ENCODE results near the gene CCDC172. TPM values are rescaled to one million over a fixed set of nuclear protein-coding genes. Genes with fewer than 3 reads are reported as not detected.

Gene CCDC172, protein sequence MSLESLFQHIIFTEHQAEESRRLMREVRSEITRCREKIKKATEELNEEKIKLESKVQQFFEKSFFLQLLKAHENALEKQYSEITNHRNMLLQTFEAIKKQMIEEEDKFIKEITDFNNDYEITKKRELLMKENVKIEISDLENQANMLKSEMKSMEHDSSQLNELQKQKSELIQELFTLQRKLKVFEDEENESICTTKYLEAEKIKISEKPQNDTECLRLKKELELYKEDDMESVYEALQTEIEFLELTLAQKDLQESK
- total RNA-seq (2021; fragmentation: NEBNext Ultra II Directional; extraction: Animal tissue kit (Norgen Biotek cat#: 25700)): 1.7 and 3.6 TPM in 2 replicates
- 0.91 and 1.1 TPM in 2 replicates for polyA plus RNA-seq (2011; rRNA removed)
- 1.6 TPM for polyA plus RNA-seq (2011; cell fraction: cytosol; rRNA removed)
- 0.43 TPM for polyA plus RNA-seq (2011; cell fraction: nucleus; rRNA removed)
- polyA plus RNA-seq (2012, experiment 1 of 2): 0.87 to 1.7 TPM (median 1.3 TPM) in 4 replicates
- not detected for polyA plus RNA-seq (2012, experiment 2 of 2)
- 9.2 TPM for polyA plus RNA-seq (2013, experiment 1 of 2)
- polyA plus RNA-seq (2013, experiment 2 of 2): 5.1 TPM
- polyA minus RNA-seq (2011; rRNA and poly(A)+ RNA removed): 0.28 and 0.78 TPM in 2 replicates
- not detected for polyA minus RNA-seq (2011; cell fraction: cytosol; rRNA and poly(A)+ RNA removed)
- 1.9 TPM for polyA minus RNA-seq (2011; cell fraction: nucleus; rRNA and poly(A)+ RNA removed)
- long read RNA-seq, experiment 1, partial matches to known transcripts: 2 of 6 reads
- long read RNA-seq, experiment 1, other reads (novel, unspliced or antisense): 4 of 6 reads
- long read RNA-seq, experiment 2, partial matches to known transcripts: 0 of 5 reads
- long read RNA-seq, experiment 2, other reads (novel, unspliced or antisense): 5 of 5 reads

- DNase-seq (ENCODE audit: low read depth in 1 of 2, low spot score in 2 of 2) (peak in 1 of 2 experiments; percentile 54), FAIRE-seq (no peak)
- CTCF ChIA-PET (ENCODE audit: partially characterized antibody): no interaction called here
- Histone ChIP-seq H2BK5ac (ENCODE audit: low read depth, low read length) (peak within 1 kb of the TSS; percentile 88), H4K20me1 (replicated peaks in 1 of 2; ENCODE audit: control insufficient read depth in 1 of 2, insufficient read depth in 2 of 2, low read length in 2 of 2) (no peaks in the 10 kb centered on the region), H3K27me3 (replicated peaks in 1 of 4; ENCODE audit: control insufficient read depth in 3 of 4, extremely low read depth in 1 of 4, insufficient read depth in 3 of 4, low read length in 3 of 4) (no peaks in the 10 kb centered on the region), H3K14ac (ENCODE audit: insufficient read length) (no peak within 1 kb of the TSS), H2BK120ac (replicated peaks; ENCODE audit: low read depth, low read length) (peak within 1 kb of the TSS; percentile 33), H2BK20ac (ENCODE audit: low read length) (peak within 1 kb of the TSS; percentile 95), H4K5ac (ENCODE audit: insufficient read length, low read depth, low read length) (no peak within 1 kb of the TSS), H3K18ac (ENCODE audit: extremely low read depth, low read length) (peak within 1 kb of the TSS; percentile 94), H3K36me3 (ENCODE audit: control insufficient read depth in 2 of 4, insufficient read depth in 4 of 4, low read length in 3 of 4) (no peaks in the 10 kb centered on the region), H2BK15ac (ENCODE audit: low read length) (peak within 1 kb of the TSS; percentile 21; the same call in 1 of the 2 replicates), H3K23me2 (ENCODE audit: low read depth, low read length) (no peaks in the 10 kb centered on the region), H3K56ac (replicated peaks; ENCODE audit: insufficient read length, low read depth, low read length) (no peak within 1 kb of the TSS), H3K79me2 (ENCODE audit: control insufficient read depth in 1 of 2, insufficient read depth in 2 of 2, low read length in 2 of 2) (no peaks in the 10 kb centered on the region), H3K27ac (ENCODE audit: low read depth, low read length) (peak within 1 kb of the TSS; percentile 34; the same call in 1 of the 2 replicates), H3K4me3 (ENCODE audit: extremely low read depth in 1 of 4, insufficient read depth in 2 of 4, low read depth in 3 of 4, low read length in 4 of 4) (peak within 1 kb of the TSS in 1 of 4 experiments; percentile 31; a peak in 2 of 8 replicates), H3K79me1 (ENCODE audit: low read depth, low read length) (no peaks in the 10 kb centered on the region), H2AFZ (ENCODE audit: low read length) (peak within 1 kb of the TSS; percentile 97), H3K9ac (replicated peaks in 1 of 4; ENCODE audit: extremely low read depth in 1 of 4, low read depth in 3 of 4, low read length in 3 of 4) (no peak within 1 kb of the TSS), H3K4me2 (ENCODE audit: insufficient read depth in 1 of 2, low read depth in 2 of 2, low read length in 2 of 2) (peak within 1 kb of the TSS; percentile 55 to 60), H4K91ac (replicated peaks; ENCODE audit: insufficient read length, low read length) (peak within 1 kb of the TSS; percentile 67), H3K4me1 (replicated peaks in 1 of 4; ENCODE audit: control insufficient read depth in 3 of 4, insufficient read depth in 4 of 4, low read length in 3 of 4) (peaks cover 0 to 12% (median 10%) of the 10 kb centered on the region in 4 experiments), H3K4ac (replicated peaks; ENCODE audit: insufficient read length, low read depth, low read length) (no peak within 1 kb of the TSS), H3K9me3 (ENCODE audit: insufficient read depth in 2 of 2, low read depth in 1 of 2, low read length in 1 of 2) (no peaks in the 10 kb centered on the region), H2BK12ac (ENCODE audit: low read depth, low read length) (peak within 1 kb of the TSS; percentile 86), H4K8ac (ENCODE audit: extremely low read depth, insufficient read depth, low read length) (peak within 1 kb of the TSS; percentile 74; the same call in 1 of the 2 replicates), H3K23ac (ENCODE audit: insufficient read length) (no peak within 1 kb of the TSS), H2AK5ac (ENCODE audit: low read depth, low read length) (0 out of 2 replicates have a peak within 1 kb of the TSS, but pooled peaks have one; percentile 46)
- POLR2A ChIA-PET (ENCODE audit: partially characterized antibody): interaction anchor here (0.8 kb wide), 2 partner anchors 7 to 25 kb away, joined by 3 read pairs; no protein-coding TSS in a partner anchor
- WGBS, 2 experiments (ENCODE audit: extremely low coverage in 1 of 2, insufficient coverage in 1 of 2, insufficient read length in 1 of 2, insufficient replicate concordance in 2 of 2, low coverage in 1 of 2, low lambda C conversion rate in 2 of 2, missing lambda C conversion rate in 1 of 2): 82% methylated on average over 22 of the region's 22 CpGs; no CpG with 5 or more reads in 1 of the 2 experiments
- TF ChIP-seq RAD21 (IDR thresholded peaks at IDR 0.05 in 1 of 2, conservative IDR thresholded peaks at IDR 0.05 in 1 of 2; ENCODE audit: low read depth in 2 of 2, low read length in 2 of 2) (peak in 1 of 2 experiments; percentile 20; a peak in 1 of 4 replicates), TCF12 (IDR thresholded peaks at IDR 0.05; ENCODE audit: low read depth, low read length) (no peak), SIN3A (conservative IDR thresholded peaks at IDR 0.05 in 1 of 2, IDR thresholded peaks at IDR 0.05 in 1 of 2; ENCODE audit: low read depth in 1 of 2, low read length in 2 of 2) (no peak)
- TF ChIP-seq, protein P1, sequence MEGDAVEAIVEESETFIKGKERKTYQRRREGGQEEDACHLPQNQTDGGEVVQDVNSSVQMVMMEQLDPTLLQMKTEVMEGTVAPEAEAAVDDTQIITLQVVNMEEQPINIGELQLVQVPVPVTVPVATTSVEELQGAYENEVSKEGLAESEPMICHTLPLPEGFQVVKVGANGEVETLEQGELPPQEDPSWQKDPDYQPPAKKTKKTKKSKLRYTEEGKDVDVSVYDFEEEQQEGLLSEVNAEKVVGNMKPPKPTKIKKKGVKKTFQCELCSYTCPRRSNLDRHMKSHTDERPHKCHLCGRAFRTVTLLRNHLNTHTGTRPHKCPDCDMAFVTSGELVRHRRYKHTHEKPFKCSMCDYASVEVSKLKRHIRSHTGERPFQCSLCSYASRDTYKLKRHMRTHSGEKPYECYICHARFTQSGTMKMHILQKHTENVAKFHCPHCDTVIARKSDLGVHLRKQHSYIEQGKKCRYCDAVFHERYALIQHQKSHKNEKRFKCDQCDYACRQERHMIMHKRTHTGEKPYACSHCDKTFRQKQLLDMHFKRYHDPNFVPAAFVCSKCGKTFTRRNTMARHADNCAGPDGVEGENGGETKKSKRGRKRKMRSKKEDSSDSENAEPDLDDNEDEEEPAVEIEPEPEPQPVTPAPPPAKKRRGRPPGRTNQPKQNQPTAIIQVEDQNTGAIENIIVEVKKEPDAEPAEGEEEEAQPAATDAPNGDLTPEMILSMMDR (IDR thresholded peaks at IDR 0.05; ENCODE audit: control extremely low read depth in 1 of 3, insufficient read depth in 1 of 3, low read depth in 1 of 3, low read length in 3 of 3): peak in 1 of 3 experiments; percentile 5; a peak in 1 of 4 replicates
Measured at GRCh38 chr10:116324227-116324950, at the start of gene CCDC172. CCDC172 (plus strand) TSS chr10:116324448; CDS start chr10:116325012, 564 bp downstream.
